ENCODE data around the gene ALKBH7.

DNA sequence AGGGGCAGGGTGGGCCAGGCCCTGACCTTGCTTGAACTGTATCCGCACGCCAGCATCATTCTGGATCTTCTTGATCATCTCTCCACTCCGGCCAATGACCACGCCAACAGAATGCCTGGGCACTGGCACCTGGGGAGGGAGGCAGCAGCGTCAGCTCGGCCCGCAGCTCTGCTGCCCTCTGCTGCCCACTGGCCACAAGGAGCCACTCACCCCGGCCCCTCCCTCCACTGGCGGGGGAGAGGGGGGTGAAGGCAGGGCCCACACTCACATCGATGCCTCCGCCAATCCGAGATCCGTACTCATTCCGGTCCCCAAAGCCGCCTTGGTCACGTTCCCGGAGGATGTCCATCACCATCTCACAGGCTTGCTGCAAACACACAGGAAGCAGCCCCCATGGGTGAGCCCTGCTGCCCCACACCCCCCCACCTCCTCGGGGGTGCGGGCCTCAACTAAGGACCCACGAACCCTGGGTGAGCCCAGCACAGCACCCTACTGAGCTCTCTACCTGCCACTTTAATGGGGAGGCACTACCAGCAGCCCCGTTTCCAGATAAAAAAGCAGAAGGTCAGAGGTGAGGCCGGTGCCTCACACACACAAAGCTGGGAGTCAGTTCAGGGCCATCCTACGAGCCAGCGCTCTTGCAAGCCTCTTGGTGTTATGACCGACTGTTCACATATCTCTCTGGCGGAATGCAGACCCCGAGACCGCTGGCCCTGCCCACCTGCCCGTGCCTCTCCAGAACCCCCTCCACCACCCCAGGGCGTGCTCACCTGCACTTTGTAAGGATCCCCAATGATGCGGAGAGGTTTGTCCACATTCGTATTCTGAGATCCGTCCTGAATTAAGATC, 45.3 kb downstream of the ALKBH7 start:
- no peak for TF ChIP-seq POLR2A (IDR thresholded peaks at IDR 0.05)
- TF ChIP-seq, protein P1, sequence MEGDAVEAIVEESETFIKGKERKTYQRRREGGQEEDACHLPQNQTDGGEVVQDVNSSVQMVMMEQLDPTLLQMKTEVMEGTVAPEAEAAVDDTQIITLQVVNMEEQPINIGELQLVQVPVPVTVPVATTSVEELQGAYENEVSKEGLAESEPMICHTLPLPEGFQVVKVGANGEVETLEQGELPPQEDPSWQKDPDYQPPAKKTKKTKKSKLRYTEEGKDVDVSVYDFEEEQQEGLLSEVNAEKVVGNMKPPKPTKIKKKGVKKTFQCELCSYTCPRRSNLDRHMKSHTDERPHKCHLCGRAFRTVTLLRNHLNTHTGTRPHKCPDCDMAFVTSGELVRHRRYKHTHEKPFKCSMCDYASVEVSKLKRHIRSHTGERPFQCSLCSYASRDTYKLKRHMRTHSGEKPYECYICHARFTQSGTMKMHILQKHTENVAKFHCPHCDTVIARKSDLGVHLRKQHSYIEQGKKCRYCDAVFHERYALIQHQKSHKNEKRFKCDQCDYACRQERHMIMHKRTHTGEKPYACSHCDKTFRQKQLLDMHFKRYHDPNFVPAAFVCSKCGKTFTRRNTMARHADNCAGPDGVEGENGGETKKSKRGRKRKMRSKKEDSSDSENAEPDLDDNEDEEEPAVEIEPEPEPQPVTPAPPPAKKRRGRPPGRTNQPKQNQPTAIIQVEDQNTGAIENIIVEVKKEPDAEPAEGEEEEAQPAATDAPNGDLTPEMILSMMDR (IDR thresholded peaks at IDR 0.05) = peak in 2 of 6 experiments; percentile 3 to 22
